Measurements from ENCODE around the gene SKI.

GRCh38 chr1:2288311-2288710 lies 60.2 kb downstream of the SKI start:
- TF ChIP-seq, protein P1, sequence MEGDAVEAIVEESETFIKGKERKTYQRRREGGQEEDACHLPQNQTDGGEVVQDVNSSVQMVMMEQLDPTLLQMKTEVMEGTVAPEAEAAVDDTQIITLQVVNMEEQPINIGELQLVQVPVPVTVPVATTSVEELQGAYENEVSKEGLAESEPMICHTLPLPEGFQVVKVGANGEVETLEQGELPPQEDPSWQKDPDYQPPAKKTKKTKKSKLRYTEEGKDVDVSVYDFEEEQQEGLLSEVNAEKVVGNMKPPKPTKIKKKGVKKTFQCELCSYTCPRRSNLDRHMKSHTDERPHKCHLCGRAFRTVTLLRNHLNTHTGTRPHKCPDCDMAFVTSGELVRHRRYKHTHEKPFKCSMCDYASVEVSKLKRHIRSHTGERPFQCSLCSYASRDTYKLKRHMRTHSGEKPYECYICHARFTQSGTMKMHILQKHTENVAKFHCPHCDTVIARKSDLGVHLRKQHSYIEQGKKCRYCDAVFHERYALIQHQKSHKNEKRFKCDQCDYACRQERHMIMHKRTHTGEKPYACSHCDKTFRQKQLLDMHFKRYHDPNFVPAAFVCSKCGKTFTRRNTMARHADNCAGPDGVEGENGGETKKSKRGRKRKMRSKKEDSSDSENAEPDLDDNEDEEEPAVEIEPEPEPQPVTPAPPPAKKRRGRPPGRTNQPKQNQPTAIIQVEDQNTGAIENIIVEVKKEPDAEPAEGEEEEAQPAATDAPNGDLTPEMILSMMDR (IDR thresholded peaks at IDR 0.05; ENCODE audit: borderline replicate concordance, extremely low read depth, low read length, poor library complexity, severe bottlenecking): no peak
- no peak for TF ChIP-seq EZH2 (IDR thresholded peaks at IDR 0.05; ENCODE audit: borderline replicate concordance, low read depth, low read length, severe bottlenecking)
